ENCODE data around the gene FBXL17.

The FBXL17 gene

GRCh38 chr5:107900721-107901120 is 481.2 kb downstream of the FBXL17 start:
- no peak for DNase-seq (ENCODE audit: low read depth)

DNA sequence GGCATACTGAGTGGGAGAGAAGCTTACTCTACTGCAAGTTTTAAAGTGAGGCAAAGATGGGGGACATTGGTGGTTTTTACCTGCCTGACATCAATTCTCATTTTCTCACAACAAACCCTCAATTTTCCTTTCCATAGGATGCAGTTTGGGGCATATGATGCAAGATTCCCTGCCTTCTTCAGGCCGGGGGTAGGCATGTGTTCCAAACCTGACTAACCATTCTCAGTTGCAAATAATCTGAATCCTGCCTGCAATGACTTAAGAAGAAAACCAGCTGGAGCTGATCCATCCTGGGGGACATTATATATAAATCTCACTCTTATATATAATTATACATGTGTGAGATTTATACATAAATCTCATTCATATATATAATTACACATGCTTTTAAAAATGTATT is 487.5 kb downstream of the FBXL17 start:
- DNase-seq (ENCODE audit: low read depth): no peak

- DNase-seq (ENCODE audit: low read depth): no peak
These were observed 488.3 kb downstream of the FBXL17 start for GRCh38 chr5:107893642-107894041.

DNA sequence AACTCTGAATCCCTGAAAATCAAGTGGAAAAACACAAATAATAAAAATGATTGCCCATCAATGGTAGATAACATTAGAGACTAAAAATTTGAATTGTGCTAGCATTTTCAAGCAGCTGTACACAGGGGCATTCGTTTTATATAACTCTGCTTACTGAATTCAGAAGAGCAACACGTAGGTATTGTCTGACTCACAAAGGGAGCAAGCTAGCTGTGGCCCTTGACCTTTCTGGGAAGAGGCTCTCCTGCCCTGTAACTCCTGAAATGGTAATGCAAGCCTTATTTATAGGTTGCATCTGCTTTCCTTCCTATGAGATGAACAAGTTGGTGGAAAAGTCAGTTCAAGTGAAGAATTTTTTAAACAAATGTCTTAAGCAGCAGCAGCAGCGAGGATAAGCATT is 492.5 kb downstream of the FBXL17 start:
- no peak for DNase-seq (ENCODE audit: low read depth)

- DNase-seq (ENCODE audit: low read depth): no peak
These were observed 493.4 kb downstream of the FBXL17 start for GRCh38 chr5:107888541-107888940.

GRCh38 chr5:107887166-107887943 is 494.5 kb downstream of the FBXL17 start:
- DNase-seq (ENCODE audit: low read depth): no peak

DNA sequence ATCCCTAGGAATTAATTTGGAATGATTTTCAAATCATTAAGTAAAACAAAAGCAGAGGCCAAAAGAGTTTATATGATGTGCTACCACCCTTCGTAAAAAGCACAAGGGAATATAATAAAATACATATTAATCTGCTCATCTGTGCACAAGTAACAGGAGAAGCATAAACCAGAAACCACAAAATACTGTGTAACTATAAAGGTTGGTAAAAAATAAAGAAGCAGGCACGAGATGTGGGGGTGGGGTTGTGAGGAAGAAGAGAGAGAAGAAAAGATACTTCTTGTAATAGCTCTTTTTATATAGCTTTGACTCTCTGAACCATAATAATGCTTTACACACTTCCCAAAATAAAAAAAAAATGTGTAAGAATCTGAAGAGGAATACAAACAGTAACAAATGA is 496.3 kb downstream of the FBXL17 start:
- DNase-seq (ENCODE audit: low read depth): no peak

DNA sequence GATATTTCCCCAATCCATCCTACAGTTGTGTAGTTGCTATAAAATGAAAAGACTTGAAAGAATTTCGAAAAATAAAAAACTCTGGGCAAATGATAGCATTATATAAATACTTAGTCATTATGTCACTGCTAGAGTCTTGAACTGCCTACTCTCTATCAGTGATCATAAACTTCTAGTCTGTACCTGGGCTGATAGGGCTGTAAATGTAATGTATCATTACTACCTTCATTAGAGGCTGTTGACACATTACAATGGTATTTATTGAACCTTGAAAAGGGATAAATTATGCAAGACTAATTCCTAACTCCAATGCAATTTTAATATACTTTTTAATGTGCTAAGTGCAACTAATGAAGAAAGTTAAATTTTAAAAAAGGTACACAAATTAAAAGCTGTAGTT is 497.0 kb downstream of the FBXL17 start:
- DNase-seq (ENCODE audit: low read depth): no peak

DNA sequence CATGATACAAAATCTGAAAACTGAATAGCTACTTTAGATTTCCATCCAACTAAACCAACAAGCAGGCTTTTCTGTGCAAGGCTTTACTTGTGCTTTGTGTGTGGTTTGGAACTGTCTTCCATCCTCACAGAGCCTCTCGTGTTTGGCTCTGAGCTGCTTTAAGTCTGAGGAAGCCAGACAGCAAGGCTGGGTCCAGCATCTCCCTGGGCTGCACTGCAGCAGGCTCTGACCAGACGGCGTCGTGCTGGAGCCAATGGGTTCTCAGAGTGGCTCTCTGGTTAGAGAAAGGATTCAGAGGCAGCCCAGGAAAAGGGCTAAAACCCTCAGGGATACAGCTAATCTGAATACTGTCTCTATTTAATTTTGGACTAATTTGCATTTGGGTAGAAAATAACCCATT is 503.2 kb downstream of the FBXL17 start:
- DNase-seq (ENCODE audit: low read depth): no peak

GRCh38 chr5:107876906-107877305 is 505.0 kb downstream of the FBXL17 start:
- DNase-seq (ENCODE audit: low read depth): no peak

GRCh38 chr5:107876261-107876660 is 505.6 kb downstream of the FBXL17 start:
- no peak for DNase-seq (ENCODE audit: low read depth)

DNA sequence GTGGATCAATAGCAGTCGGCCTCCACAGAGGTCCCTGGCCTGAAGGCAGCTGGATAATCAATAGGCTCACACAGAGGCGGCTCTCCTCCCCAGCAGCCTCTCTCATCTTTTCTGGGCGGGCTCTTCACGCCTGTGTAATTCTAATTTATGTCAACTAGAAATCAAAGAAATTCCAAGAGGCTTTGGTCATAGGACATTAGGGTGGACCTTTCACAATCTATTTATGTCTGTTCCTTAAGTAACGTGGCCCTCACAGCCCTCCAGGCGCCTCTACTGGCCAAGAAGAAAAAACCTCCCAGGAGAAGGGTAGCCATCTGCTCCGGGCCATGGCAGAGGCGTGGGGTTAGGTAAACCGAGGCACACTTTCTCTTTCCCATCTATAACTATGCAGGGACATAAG is 506.1 kb downstream of the FBXL17 start:
- no peak for DNase-seq (ENCODE audit: low read depth)

- DNase-seq (ENCODE audit: low read depth): no peak
These were observed 507.1 kb downstream of the FBXL17 start for GRCh38 chr5:107874795-107875194.

- no peak for DNase-seq (ENCODE audit: low read depth)
These were observed 508.0 kb downstream of the FBXL17 start for GRCh38 chr5:107873877-107874276.

- DNase-seq (ENCODE audit: low read depth): no peak
These were observed 510.9 kb downstream of the FBXL17 start for GRCh38 chr5:107871023-107871422.

DNA sequence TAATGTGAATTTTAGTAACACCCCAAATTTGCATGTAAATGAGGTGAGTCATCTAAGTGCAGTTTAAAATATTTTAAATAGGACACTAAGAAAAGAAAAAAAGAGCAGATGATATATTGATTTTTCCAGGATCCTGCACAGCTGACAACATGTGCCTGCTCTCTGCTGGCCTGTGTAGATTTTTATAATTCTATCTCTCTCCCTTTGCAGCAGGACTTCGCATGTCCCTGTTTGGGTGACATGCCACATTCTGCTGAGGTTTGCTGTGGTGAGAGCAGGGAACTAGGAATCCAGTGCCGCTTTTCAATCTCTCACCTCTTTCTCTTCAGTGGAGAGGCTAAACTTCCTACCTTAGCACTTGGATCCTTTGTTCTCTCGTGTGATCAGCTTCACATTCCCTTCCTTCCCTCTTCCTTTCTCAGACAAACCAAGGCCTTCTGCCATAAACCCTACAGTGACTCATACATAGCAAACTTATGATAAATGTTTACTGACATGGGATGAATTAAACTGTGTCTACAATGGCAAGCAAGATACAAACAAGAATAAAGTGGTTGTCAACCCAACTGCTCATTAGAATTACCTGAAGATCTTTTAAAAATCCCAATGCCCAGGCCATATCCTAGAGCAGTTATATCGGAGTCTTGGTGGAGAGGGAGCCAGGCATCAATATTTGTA is 512.3 kb downstream of the FBXL17 start:
- no peak for DNase-seq (ENCODE audit: low read depth)

DNA sequence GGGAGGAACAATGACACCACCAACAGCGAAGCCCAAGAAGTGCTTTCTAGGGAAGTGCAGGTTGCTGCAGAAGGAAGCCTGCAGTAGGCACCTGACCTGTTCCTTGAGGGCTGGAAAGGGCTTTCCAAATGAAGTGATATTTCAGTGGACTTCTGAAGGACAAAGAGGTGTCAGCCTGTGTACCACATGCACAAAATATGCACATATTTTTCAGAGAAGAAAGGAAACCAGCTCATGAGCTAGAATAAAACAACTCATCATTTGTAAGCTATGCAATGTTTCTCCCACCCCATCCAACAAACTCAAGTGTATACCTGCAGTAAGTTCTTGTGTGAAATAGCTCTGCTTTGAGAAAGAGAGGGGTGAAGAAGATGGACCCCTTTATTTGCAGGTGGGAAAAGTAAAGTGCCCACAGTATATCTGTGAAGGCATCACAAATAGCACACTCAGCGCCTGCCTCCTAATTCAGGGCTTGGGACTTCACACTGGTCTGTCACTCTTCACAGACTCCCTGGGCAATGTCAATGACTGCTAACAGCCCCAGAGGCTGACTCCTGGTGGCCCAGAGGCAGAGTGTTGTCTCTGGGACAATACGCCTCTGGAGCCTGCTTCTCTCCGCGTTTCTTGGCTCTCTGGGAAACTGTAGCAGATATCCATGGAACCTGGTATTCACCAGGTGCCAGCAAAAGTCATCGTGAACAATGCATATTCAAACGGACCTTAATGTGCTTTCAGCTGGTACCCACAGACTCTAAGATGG is 513.1 kb downstream of the FBXL17 start:
- DNase-seq (ENCODE audit: low read depth): no peak

DNA sequence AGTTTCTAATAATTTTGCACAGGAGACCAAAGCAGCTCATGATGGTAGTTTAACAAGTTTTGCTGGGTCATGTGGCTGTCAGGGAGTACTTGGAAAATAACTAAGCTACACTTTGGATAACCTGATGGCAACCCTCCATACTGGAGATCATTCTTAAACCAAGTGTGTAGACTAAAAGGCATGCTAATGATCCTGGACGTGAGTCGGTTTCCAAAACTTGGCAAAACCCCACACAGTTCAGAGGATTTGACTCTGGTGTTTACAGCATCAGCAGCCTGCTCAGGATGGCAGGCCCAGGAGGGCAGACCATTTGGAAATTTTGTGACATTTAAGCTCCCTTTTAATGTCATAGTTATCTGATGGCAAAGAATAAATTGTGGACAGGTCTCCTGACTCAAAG is 514.6 kb downstream of the FBXL17 start:
- DNase-seq (ENCODE audit: low read depth): no peak

DNA sequence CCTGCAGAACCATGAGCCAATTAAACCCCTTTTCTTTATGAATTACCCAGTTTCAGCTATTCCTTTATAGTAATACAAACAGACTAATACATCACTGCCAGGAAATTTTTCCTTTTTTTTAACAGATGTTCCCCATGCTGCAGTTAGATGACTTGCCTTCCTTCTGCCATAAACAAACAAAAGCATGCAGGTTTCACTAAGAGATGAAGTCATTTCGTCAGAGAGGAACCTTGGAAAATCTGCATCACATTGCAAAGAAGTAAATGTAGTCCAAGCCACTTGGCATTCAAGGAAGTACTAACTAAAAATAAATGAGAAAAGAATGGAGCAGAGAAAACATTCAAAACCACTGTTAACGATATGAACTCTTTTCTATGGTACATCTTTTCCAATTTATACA is 517.1 kb downstream of the FBXL17 start:
- DNase-seq (ENCODE audit: low read depth): no peak

GRCh38 chr5:107863125-107863524 is 518.8 kb downstream of the FBXL17 start:
- no peak for DNase-seq (ENCODE audit: low read depth)

DNA sequence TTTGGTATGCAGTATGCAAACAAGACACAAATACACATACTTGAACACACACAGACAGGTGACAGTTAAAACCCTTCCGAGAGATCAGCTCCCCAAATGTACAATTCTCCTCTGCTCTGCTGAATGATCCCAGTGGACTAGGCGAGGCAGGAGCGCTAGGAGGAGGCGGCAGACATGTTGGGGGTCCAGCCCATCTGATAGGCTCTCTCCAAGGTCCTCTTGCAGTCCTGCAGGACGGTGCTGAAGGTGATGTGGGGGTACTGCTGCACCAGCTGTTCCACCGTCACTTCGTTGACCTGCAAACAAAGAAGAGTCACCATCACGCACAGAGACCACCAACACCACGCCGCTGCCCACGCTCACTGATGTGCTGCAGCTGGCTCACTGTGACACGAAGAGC is 520.3 kb downstream of the FBXL17 start:
- no peak for DNase-seq (ENCODE audit: low read depth)

- no peak for DNase-seq (ENCODE audit: low read depth)
These were observed 521.9 kb downstream of the FBXL17 start for GRCh38 chr5:107860044-107860443.

DNA sequence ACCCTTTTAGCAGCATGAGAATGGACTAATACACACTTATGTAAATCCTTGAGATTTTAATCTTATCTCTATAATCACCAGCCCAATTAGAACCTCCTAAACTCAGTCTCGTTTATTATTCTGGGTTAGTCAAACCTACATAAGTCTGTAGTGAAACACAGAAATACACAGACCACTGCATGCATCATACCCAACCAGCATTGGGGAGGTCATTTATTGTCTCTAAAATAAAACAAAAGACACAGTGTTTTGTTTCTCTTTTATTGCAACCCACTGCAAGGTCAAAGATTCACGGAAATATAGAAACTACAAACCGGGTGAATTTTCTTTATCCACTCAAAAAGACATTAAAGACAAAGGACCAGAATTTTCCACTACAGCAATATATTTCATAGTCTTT is 523.1 kb downstream of the FBXL17 start:
- DNase-seq (ENCODE audit: low read depth): no peak
